HG02623 (cell line): Measurements from ENCODE around the gene ZNF558.
"Not testable (repeated sequence)": the region's sequence is repeated elsewhere in the genome, so short reads cannot be mapped to it uniquely, and the experiment has no call there.

Experiments used
- ATAC-seq: cut with Tn5 transposase; IDR thresholded peaks from one replicate; pipeline ENCODE4 v1.9.1; 2021; ENCODE audit warnings: moderate library complexity; ENCODE audit not compliant: unreplicated experiment

The ZNF558 gene

DNA sequence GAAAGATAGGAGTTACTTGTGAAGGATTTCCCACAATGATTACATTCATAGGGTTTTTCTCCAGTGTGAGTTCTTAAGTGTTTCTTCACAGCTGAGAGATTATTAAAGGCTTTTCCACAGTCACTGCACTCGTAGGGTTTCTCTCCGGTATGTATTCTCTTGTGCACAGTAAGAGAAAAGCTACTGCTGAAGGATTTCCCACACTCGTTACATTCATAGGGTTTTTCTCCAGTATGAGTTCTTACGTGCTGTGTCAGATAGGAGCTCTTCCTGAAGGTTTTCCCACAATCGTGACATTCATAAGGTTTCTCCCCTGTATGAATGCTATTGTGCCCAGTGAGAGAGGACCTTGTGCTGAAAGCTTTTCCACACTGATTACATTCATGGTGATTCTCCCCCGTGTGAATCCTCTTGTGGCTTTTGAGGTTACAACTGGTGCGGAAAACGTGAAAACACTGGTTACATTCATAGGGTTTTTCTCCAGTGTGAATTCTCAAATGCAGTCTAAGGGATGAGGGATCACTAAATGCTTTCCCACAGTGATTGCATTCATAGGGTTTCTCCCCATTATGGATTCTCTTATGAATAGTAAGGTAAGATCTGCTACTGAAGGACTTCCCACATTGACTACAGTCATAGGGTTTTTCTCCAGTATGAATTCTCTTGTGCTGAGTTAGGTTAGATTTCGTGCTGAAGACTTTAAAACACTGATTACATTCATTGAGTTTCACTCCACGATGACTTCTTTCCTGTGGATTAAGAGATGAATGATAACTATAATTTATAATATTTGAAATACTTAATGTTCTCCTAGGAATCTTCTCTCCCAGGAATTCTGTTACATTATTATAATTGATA, 20.6 kb downstream of the ZNF558 start:
- no peak for ATAC-seq

DNA sequence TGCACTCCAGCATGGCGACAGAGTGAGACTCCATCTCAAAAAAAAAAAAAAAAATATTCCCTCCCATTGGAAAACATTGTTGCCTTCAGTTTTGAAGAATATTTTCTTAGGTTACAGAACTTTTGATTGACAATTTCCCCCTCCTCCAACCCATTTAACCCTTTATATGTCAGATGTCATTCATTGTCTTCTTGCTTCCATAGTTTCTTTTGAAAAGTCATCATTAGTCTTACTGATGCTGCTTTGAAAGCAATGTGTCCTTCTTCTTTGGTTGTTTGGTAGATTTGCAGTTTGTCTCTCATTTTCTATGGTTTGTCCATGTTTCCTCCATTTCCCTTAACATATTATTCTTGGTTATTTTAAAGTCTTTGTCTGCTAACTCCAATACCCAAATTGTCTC, 25.4 kb downstream of the ZNF558 start:
- ATAC-seq: no peak

DNA sequence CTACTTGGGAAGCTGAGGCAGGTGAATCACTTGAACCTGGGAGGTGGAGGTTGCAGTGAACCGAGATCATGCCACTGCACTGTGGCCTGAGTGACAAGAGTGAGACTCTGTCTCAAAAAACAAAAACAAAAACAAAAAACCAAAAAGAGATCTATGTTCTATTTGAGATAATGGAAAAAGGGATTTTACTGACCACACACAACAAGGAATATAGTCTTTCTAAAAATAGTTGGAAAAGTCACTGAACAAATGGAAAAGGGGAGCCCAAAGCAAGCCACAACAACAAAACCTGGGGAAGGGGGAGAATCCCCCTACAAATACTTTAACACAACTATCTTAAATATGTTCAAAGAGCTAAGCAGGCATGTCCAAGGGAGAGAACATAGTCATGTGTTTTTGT, 37.3 kb downstream of the ZNF558 start:
- no peak for ATAC-seq

DNA sequence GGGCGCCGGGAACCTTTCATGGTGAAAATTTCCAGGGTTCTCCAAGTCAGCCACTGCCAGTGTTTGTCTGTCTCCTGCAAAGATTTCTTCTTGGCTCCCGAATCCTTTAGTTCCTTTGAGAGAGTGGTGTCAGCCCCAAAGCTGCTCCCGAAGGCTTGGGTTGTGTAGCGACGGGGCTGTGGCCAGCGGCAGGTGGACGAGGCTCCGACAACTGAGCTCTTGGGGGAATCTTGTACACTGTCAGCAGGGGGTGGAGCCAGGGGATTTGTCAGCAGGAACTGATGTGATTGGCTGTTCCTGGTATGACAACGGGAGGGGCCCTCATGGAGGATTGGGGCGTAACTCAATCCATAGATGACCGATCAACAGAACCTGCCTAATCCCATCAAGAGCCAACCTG, 58.5 kb downstream of the ZNF558 start:
- not testable (repeated sequence) for ATAC-seq

DNA sequence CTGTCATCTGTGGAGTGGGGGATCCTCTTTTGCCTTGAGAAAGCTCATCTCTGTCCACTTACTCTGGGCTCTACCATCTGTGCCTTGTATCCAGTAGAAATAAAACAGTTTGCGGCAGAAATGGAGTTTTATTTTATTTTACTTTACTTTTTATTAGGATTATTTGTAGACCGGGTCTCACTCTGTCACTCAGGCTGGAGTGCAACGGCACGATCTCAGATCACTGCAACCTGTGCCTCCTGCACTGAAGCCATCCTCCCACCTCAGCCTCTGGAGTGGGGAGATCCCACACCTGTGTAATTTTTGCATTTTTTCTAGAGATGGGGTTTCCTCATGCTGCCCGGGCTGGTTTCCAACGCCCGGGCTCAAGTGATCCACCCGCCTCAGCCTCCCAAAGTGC, 62.8 kb downstream of the ZNF558 start:
- not testable (repeated sequence) for ATAC-seq

DNA sequence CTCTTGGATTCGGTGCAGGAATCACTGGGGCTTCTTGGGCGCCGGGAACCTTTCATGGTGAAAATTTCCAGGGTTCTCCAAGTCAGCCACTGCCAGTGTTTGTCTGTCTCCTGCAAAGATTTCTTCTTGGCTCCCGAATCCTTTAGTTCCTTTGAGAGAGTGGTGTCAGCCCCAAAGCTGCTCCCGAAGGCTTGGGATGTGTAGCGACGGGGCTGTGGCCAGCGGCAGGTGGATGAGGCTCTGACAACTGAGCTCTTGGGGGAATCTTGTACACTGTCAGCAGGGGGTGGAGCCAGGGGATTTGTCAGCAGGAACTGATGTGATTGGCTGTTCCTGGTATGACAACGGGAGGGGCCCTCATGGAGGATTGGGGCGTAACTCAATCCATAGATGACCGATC, 64.8 kb downstream of the ZNF558 start:
- not testable (repeated sequence) for ATAC-seq
